ENCODE data around the gene AFAP1L2.

The AFAP1L2 gene

GRCh38 chr10:114401195-114401791, 3.0 kb downstream of the AFAP1L2 start:
- DNase-seq (ENCODE audit: low read depth) = no peak
- TF ChIP-seq, protein P1, sequence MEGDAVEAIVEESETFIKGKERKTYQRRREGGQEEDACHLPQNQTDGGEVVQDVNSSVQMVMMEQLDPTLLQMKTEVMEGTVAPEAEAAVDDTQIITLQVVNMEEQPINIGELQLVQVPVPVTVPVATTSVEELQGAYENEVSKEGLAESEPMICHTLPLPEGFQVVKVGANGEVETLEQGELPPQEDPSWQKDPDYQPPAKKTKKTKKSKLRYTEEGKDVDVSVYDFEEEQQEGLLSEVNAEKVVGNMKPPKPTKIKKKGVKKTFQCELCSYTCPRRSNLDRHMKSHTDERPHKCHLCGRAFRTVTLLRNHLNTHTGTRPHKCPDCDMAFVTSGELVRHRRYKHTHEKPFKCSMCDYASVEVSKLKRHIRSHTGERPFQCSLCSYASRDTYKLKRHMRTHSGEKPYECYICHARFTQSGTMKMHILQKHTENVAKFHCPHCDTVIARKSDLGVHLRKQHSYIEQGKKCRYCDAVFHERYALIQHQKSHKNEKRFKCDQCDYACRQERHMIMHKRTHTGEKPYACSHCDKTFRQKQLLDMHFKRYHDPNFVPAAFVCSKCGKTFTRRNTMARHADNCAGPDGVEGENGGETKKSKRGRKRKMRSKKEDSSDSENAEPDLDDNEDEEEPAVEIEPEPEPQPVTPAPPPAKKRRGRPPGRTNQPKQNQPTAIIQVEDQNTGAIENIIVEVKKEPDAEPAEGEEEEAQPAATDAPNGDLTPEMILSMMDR (conservative IDR thresholded peaks at IDR 0.05; ENCODE audit: low read depth, low read length) = no peak
- no peak overlapping the region for H3K4me3 ChIP-seq (ENCODE audit: low read length)

DNA sequence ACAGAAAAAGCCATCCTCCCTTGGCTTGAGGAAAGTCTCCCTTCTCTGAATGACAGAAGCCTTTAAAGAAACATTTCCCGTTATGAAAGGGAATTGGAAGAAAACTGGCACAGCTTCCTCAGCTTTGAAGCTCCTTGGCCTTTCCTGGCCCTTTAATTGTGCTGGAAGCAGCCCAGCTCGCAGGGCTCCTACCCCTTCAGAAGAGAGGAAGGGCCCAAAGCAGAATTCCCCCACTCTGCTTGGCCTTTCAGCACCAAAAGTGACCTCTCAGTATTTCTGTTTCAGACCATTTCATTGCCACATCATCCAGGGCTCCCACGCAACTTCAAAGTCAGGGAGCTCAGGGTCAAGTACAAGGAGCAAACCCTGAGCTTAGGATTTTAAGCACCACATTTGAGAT, 4.2 kb downstream of the AFAP1L2 start:
- TF ChIP-seq, protein P1 (conservative IDR thresholded peaks at IDR 0.05; ENCODE audit: low read depth, low read length) = no peak
- no peak for DNase-seq (ENCODE audit: low read depth)
- H3K4me3 ChIP-seq (ENCODE audit: low read length) = no peak overlapping the region

- TF ChIP-seq, protein P1 (conservative IDR thresholded peaks at IDR 0.05; ENCODE audit: low read depth, low read length) = no peak
- no peak overlapping the region for H3K4me3 ChIP-seq (ENCODE audit: low read length)
- no peak for DNase-seq (ENCODE audit: low read depth)
These were observed 4.7 kb downstream of the AFAP1L2 start for GRCh38 chr10:114399576-114399975.

DNA sequence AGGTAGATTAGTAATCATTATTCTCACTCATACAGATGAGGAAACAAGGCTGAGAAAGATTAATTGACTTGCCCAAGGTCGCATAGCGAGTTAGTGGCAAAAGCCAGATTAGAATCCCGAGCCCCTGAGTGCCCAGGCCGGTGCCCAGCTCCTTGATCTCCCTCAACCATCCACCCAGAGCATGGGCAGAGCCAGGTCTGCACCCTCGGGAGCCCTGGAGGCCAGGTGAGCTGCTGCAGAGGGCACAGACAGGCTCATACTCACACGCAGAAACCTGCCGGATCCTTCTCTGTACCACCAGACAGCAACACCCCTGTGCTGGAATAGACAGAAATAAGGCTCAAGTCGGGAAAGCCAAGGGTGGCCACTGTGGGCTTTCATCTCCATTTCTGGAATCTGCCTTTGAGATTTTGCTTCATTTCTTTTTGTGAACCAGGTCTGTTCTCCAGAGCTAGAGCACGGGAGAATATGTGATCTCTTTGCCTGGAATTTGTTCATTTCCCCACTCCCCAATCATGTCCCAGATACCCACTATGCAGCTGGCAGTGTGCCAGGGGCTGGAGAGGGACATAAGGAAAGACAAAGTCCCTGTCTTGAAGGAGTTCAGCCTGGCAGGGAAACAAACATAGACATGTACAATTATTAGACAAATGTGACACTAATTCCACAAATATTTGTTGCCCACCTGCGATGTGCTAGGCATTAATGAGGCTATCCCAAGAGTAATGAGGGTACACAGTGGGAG, 5.5 kb downstream of the AFAP1L2 start:
- no peak overlapping the region for H3K4me3 ChIP-seq (ENCODE audit: low read length)
- TF ChIP-seq, protein P1 (conservative IDR thresholded peaks at IDR 0.05; ENCODE audit: low read depth, low read length) = no peak
- no peak for DNase-seq (ENCODE audit: low read depth)

- DNase-seq (ENCODE audit: low read depth) = no peak
- TF ChIP-seq, protein P1 (conservative IDR thresholded peaks at IDR 0.05; ENCODE audit: low read depth, low read length) = no peak
- no peak overlapping the region for H3K4me3 ChIP-seq (ENCODE audit: low read length)
These were observed 6.6 kb downstream of the AFAP1L2 start for GRCh38 chr10:114397651-114398145.

GRCh38 chr10:114396464-114396863, 7.8 kb downstream of the AFAP1L2 start:
- TF ChIP-seq, protein P1 (conservative IDR thresholded peaks at IDR 0.05; ENCODE audit: low read depth, low read length) = no peak
- DNase-seq (ENCODE audit: low read depth) = no peak
- H3K4me3 ChIP-seq (ENCODE audit: low read length) = no peak overlapping the region
